Trophoblast cell (in vitro differentiated cells and primary cell): ENCODE data around the gene ANAPC1.

Experiments used
- DNase-seq, 2 donors: peaks; one replicate each; pipeline ENCODE4 v3.0.0-alpha.2; 2016
- H2AFZ ChIP-seq: 2 replicates; pipeline ENCODE4 v1.6.1; 2013; ENCODE audit warnings: low read length, moderate library complexity, mild to moderate bottlenecking; ENCODE audit not compliant: insufficient read depth, poor library complexity
- H2AK5ac ChIP-seq: 2 replicates; pipeline ENCODE4 v1.6.1; 2013; ENCODE audit warnings: mild to moderate bottlenecking, low read length
- H2BK120ac ChIP-seq: 2 replicates; pipeline ENCODE4 v1.6.1; 2013; ENCODE audit warnings: low read length, mild to moderate bottlenecking, moderate library complexity; ENCODE audit not compliant: insufficient read depth, poor library complexity
- H2BK12ac ChIP-seq: 2 replicates; pipeline ENCODE4 v1.6.1; 2013; ENCODE audit warnings: mild to moderate bottlenecking, low read length, moderate library complexity
- H2BK5ac ChIP-seq: 2 replicates; pipeline ENCODE4 v1.6.1; 2013; ENCODE audit warnings: low read length, low read depth, moderate library complexity, mild to moderate bottlenecking; ENCODE audit not compliant: poor library complexity
- H3K14ac ChIP-seq: 2 replicates; pipeline ENCODE4 v1.6.1; 2013; ENCODE audit warnings: mild to moderate bottlenecking, low read length
- H3K18ac ChIP-seq: 2 replicates; pipeline ENCODE4 v1.6.1; 2013; ENCODE audit warnings: mild to moderate bottlenecking, low read length
- H3K23ac ChIP-seq: 2 replicates; pipeline ENCODE4 v1.6.1; 2013; ENCODE audit warnings: low read length
- H3K27ac ChIP-seq: 2 replicates; pipeline ENCODE4 v1.5.1; 2013; ENCODE audit warnings: low read depth, mild to moderate bottlenecking, inconsistent platforms, low read length, moderate library complexity
- H3K27me3 ChIP-seq: 2 replicates; pipeline ENCODE4 v1.6.1; 2013; ENCODE audit warnings: inconsistent platforms, mild to moderate bottlenecking, low read length, moderate library complexity; ENCODE audit not compliant: insufficient read depth
- H3K36me3 ChIP-seq, 2 experiments: 1 replicate in 1 of 2; 2 replicates in 1 of 2; pipeline ENCODE4 v1.6.1; 2013; ENCODE audit warnings: low read length in 2 of 2, mild to moderate bottlenecking in 2 of 2, moderate library complexity in 1 of 2; ENCODE audit not compliant: insufficient read depth in 2 of 2, control insufficient read depth in 1 of 2
- H3K4ac ChIP-seq: 2 replicates; pipeline ENCODE4 v1.6.1; 2013; ENCODE audit warnings: low read depth, mild to moderate bottlenecking, low read length, moderate library complexity
- H3K4me1 ChIP-seq, 2 experiments: 1 replicate in 1 of 2; 2 replicates in 1 of 2; pipeline ENCODE4 v1.6.1; 2013; ENCODE audit warnings: low read length in 2 of 2, mild to moderate bottlenecking in 2 of 2, moderate library complexity in 1 of 2; ENCODE audit not compliant: insufficient read depth in 2 of 2, control insufficient read depth in 1 of 2
- H3K4me2 ChIP-seq: 2 replicates; pipeline ENCODE4 v1.6.1; 2013; ENCODE audit warnings: inconsistent platforms, mild to moderate bottlenecking, low read length, moderate library complexity
- H3K4me3 ChIP-seq: 2 replicates; pipeline ENCODE4 v1.5.1; 2013; ENCODE audit warnings: mild to moderate bottlenecking, low read depth, low read length, inconsistent platforms
- H3K79me1 ChIP-seq: one replicate; pipeline ENCODE4 v1.6.1; 2013; ENCODE audit warnings: low read length
- H3K79me2 ChIP-seq: 2 replicates; pipeline ENCODE4 v1.6.1; 2013; ENCODE audit warnings: low read length, mild to moderate bottlenecking; ENCODE audit not compliant: control insufficient read depth, insufficient read depth, poor library complexity
- H3K9ac ChIP-seq: 2 replicates; pipeline ENCODE4 v1.6.1; 2013; ENCODE audit warnings: mild to moderate bottlenecking, low read length
- H3K9me3 ChIP-seq: 2 replicates; pipeline ENCODE4 v1.6.1; 2013; ENCODE audit warnings: low read depth, mild to moderate bottlenecking, control low read depth, inconsistent platforms, low read length; ENCODE audit not compliant: insufficient read depth
- H4K12ac ChIP-seq: 2 replicates; pipeline ENCODE4 v1.6.1; 2013; ENCODE audit warnings: low read depth, mild to moderate bottlenecking, low read length, moderate library complexity
- H4K8ac ChIP-seq: 2 replicates; pipeline ENCODE4 v1.6.1; 2013; ENCODE audit warnings: low read depth, mild to moderate bottlenecking, low read length, moderate library complexity
- H4K91ac ChIP-seq: one replicate; pipeline ENCODE4 v1.6.1; 2013; ENCODE audit warnings: low read depth, mild to moderate bottlenecking, low read length, moderate library complexity
- WGBS: extraction: QIAGEN DNeasy Blood & Tissue Kit; methylation state at CpG from one replicate; pipeline ENCODE4 v1.1.7; 2013; ENCODE audit warnings: missing lambda C conversion rate; ENCODE audit not compliant: insufficient read length, insufficient coverage; ENCODE audit errors: extremely low coverage; 5-methylcytosine and 5-hydroxymethylcytosine counted together

ANAPC1 gene

GRCh38 chr2:111903930-111904439 is 20.0 kb upstream of the ANAPC1 start:
- no peaks in the 10 kb centered on the region for H3K36me3 ChIP-seq
- no peak overlapping the region for H3K4me2 ChIP-seq
- WGBS, result no CpG with 5 or more reads among the region's 5 CpGs
- H2AK5ac ChIP-seq, result no peak overlapping the region
- no peak overlapping the region for H4K12ac ChIP-seq
- no peak overlapping the region for H2BK5ac ChIP-seq
- H2AFZ ChIP-seq, result no peak overlapping the region
- H3K18ac ChIP-seq, result no peak overlapping the region
- H3K4me1 ChIP-seq, result peaks cover 6 to 11% of the 10 kb centered on the region in 2 experiments
- H2BK12ac ChIP-seq, result no peak overlapping the region
- H3K9ac ChIP-seq, result no peak overlapping the region
- H3K14ac ChIP-seq, result no peak overlapping the region
- no peaks in the 10 kb centered on the region for H3K79me1 ChIP-seq
- H3K4me3 ChIP-seq, result no peak overlapping the region
- peaks cover 2% of the 10 kb centered on the region for H3K79me2 ChIP-seq
- no peak overlapping the region for H2BK120ac ChIP-seq
- H3K4ac ChIP-seq, result no peak overlapping the region
- no peak for DNase-seq
- H3K27ac ChIP-seq, result no peak overlapping the region
- H3K9me3 ChIP-seq, result no peaks in the 10 kb centered on the region
- H3K23ac ChIP-seq, result no peak overlapping the region
- H4K8ac ChIP-seq, result no peak overlapping the region
- no peaks in the 10 kb centered on the region for H3K27me3 ChIP-seq
- no peak overlapping the region for H4K91ac ChIP-seq

- DNase-seq, result no peak
- no peaks in the 10 kb centered on the region for H3K36me3 ChIP-seq
- peaks cover 6 to 10% of the 10 kb centered on the region in 2 experiments for H3K4me1 ChIP-seq
- H2BK120ac ChIP-seq, result no peak overlapping the region
- H2AFZ ChIP-seq, result no peak overlapping the region
- no peak overlapping the region for H3K9ac ChIP-seq
- no CpG with 5 or more reads among the region's 3 CpGs for WGBS
- no peak overlapping the region for H3K23ac ChIP-seq
- no peak overlapping the region for H3K4me3 ChIP-seq
- H3K14ac ChIP-seq, result no peak overlapping the region
- H3K18ac ChIP-seq, result no peak overlapping the region
- no peak overlapping the region for H3K4ac ChIP-seq
- no peak overlapping the region for H4K12ac ChIP-seq
- H3K9me3 ChIP-seq, result no peaks in the 10 kb centered on the region
- H3K27me3 ChIP-seq, result peaks cover 2% of the 10 kb centered on the region
- H2BK5ac ChIP-seq, result no peak overlapping the region
- H2BK12ac ChIP-seq, result no peak overlapping the region
- no peak overlapping the region for H3K4me2 ChIP-seq
- H4K91ac ChIP-seq, result no peak overlapping the region
- H3K27ac ChIP-seq, result no peak overlapping the region
- no peak overlapping the region for H2AK5ac ChIP-seq
- no peak overlapping the region for H4K8ac ChIP-seq
- peaks cover 3% of the 10 kb centered on the region for H3K79me1 ChIP-seq
- H3K79me2 ChIP-seq, result peaks cover 2% of the 10 kb centered on the region
Observed at GRCh38 chr2:111903516-111903915, 19.5 kb upstream of the ANAPC1 start.

- Histone ChIP-seq H3K4me3 (no peak overlapping the region), H4K8ac (no peak overlapping the region), H2BK12ac (no peak overlapping the region), H3K27me3 (peaks cover 2% of the 10 kb centered on the region), H3K36me3 (no peaks in the 10 kb centered on the region), H3K4ac (no peak overlapping the region), H2BK5ac (no peak overlapping the region), H3K79me1 (peaks cover 8% of the 10 kb centered on the region), H2AFZ (no peak overlapping the region), H3K18ac (no peak overlapping the region), H3K14ac (no peak overlapping the region), H2AK5ac (no peak overlapping the region), H4K91ac (no peak overlapping the region), H3K79me2 (peaks cover 2% of the 10 kb centered on the region), H4K12ac (no peak overlapping the region), H3K23ac (no peak overlapping the region), H3K4me1 (peaks cover 5 to 7% of the 10 kb centered on the region in 2 experiments), H2BK120ac (no peak overlapping the region), H3K9ac (no peak overlapping the region), H3K9me3 (no peaks in the 10 kb centered on the region), H3K4me2 (no peak overlapping the region), H3K27ac (no peak overlapping the region)
- DNase-seq, result no peak
- WGBS, result no CpG with 5 or more reads among the region's 3 CpGs
Observed at GRCh38 chr2:111900859-111901258, 16.9 kb upstream of the ANAPC1 start.

- peak in 1 of 2 donors; percentile 30 for DNase-seq
- Histone ChIP-seq H3K4me1 (peaks cover 5 to 6% of the 10 kb centered on the region in 2 experiments), H3K4me3 (peak overlapping the region; percentile 97), H2AK5ac (no peak overlapping the region), H2BK120ac (no peak overlapping the region), H4K8ac (peak overlapping the region; percentile 54), H3K4me2 (peak overlapping the region; percentile 99), H2BK5ac (peak overlapping the region; percentile 50), H2AFZ (peak overlapping the region; percentile 72), H4K91ac (peak overlapping the region; percentile 15), H2BK12ac (no peak overlapping the region), H3K23ac (no peak overlapping the region), H3K14ac (peak overlapping the region; percentile 88), H3K27me3 (peaks cover 2% of the 10 kb centered on the region), H3K79me2 (peaks cover 2% of the 10 kb centered on the region), H4K12ac (peak overlapping the region; percentile 39), H3K36me3 (no peaks in the 10 kb centered on the region), H3K18ac (peak overlapping the region; percentile 92), H3K79me1 (peaks cover 8% of the 10 kb centered on the region), H3K4ac (peak overlapping the region; percentile 8), H3K9me3 (no peaks in the 10 kb centered on the region), H3K27ac (peak overlapping the region; percentile 68), H3K9ac (peak overlapping the region; percentile 35)
- no CpG with 5 or more reads among the region's 70 CpGs for WGBS
Observed at GRCh38 chr2:111898703-111899514, 14.9 kb upstream of the ANAPC1 start.
